Heart right ventricle (tissue), 16 donors: ENCODE measurements around the gene WDR26. TPM values are rescaled to one million over a fixed set of nuclear protein-coding genes. Genes with fewer than 3 reads are reported as not detected.
"Not testable (repeated sequence)": the region's sequence is repeated elsewhere in the genome, so short reads cannot be mapped to it uniquely, and the experiment has no call there.

Experiments used
- ATAC-seq, 8 donors: fragments of 200-7000 bp; cut with Tn5 transposase; one replicate each; pipeline ENCODE4 v1.9.1; 2020; ENCODE audit warnings: mild to moderate bottlenecking in 8 of 8, moderate library complexity in 8 of 8, moderate number of reproducible peaks in 1 of 8
- DNase-seq, 2 donors: peaks; one replicate each; pipeline ENCODE4 v3.0.0-alpha.2; 2020
- H3K27ac ChIP-seq, 10 donors: fragments of 200-600 bp; sonication (generic) in 2 of 10; one replicate each; pipeline versions ENCODE4 v1.5.0 to v1.8.0; 2020 to 2022; ENCODE audit warnings: mild to moderate bottlenecking in 3 of 10
- H3K27me3 ChIP-seq, 7 donors: fragments of 200-600 bp; one replicate each; pipeline ENCODE4 v1.8.0; 2021 to 2022; ENCODE audit warnings: mild to moderate bottlenecking in 2 of 7
- H3K36me3 ChIP-seq, 9 donors: fragments of 200-600 bp; sonication (generic) in 1 of 9; one replicate each; pipeline versions ENCODE4 v1.5.0 to v1.8.0; 2020 to 2022; ENCODE audit warnings: mild to moderate bottlenecking in 2 of 9
- H3K4me1 ChIP-seq, 9 donors: fragments of 200-600 bp; sonication (generic) in 1 of 9; one replicate each; pipeline versions ENCODE4 v1.5.0 to v1.8.0; 2020 to 2022; ENCODE audit warnings: mild to moderate bottlenecking in 4 of 9
- H3K4me3 ChIP-seq, 10 donors: fragments of 200-600 bp; sonication (generic) in 2 of 10; one replicate each; pipeline versions ENCODE4 v1.5.0 to v1.8.0; 2020 to 2022; ENCODE audit warnings: mild to moderate bottlenecking in 7 of 10, moderate library complexity in 2 of 10
- H3K9me3 ChIP-seq, 11 donors: fragments of 200-600 bp in 10 of 11; sonication (generic) in 2 of 11; one replicate each; pipeline versions ENCODE4 v1.5.0 to v1.8.0; 2013 to 2022; ENCODE audit warnings: mild to moderate bottlenecking in 2 of 11, control low read depth in 1 of 11, moderate library complexity in 1 of 11
- WGBS, 2 donors: extraction: QIAGEN DNeasy Blood & Tissue Kit; methylation state at CpG; one replicate each; pipeline ENCODE4 v1.1.7; 2013; ENCODE audit warnings: inconsistent platforms in 1 of 2; 5-methylcytosine and 5-hydroxymethylcytosine counted together
- intact Hi-C, 10 donors: fragments of 100-400 bp; cut with DNase I; formaldehyde crosslinking; loops; one replicate each; pipeline versions ENCODE4 v1.11.1 to v1.14.2; 2022
- polyA plus RNA-seq, 2 donors: library from polyadenylated mRNA; stranded (reverse); fragments of 200-250 nt; gene quantifications; one replicate each; pipeline ENCODE4 v1.2.3, GENCODE V29; 2013
- total RNA-seq, 10 donors: library from RNA; stranded (reverse); fragmentation: NEBNext Ultra II Directional in 3 of 10; extraction: Animal tissue kit (Norgen Biotek cat#: 25700) in 3 of 10; gene quantifications; one replicate each; pipeline versions ENCODE4 v1.2.1 to v1.2.4, GENCODE V29; 2021 to 2023
- TF ChIP-seq, protein P1 (sequence below), 9 donors: fragments of 200-600 bp; sonication (generic) in 2 of 9; IDR thresholded peaks; one replicate each; pipeline versions ENCODE4 v1.5.0 to v1.8.0; 2021 to 2022; ENCODE audit warnings: antibody characterized with exemption in 9 of 9, mild to moderate bottlenecking in 5 of 9, moderate library complexity in 1 of 9
- donor health status: Arrhythmogenic right ventricular cardiomyopathy.
- donor health status: ischemic (EF 13 %, LVEDD 7.1; RV severe dilation, severe dysfunction).
- donor health status: healthy with polysubstance abuse.
- donor health status: DM: no; HTN: yes; CAD: no.
- donor health status: DM: no; HTN: no; CAD: no.
- donor health status: ischemic (EF 25% LVEDD 6.9; RV normal size, moderate dysfunction).
- donor health status: ischemic (EF 25% LVEDD 5.7; RV mildly dilated, moderate dysfunction).
- donor health status: healthy.
- donor health status: DM: yes; HTN: yes; CAD: no.
- donor health status: Ischemic cardiomyopathy.
- donor health status: ischemic (EF 35%, LVEDD 5.7; RV mildly dilated, moderate dysfunction).
- donor health status: nonischemic (EF 11% LVEDD 7.7; RV severe dilation, severe dysfunction).
- donor health status: DM: yes; HTN: yes; CAD: no.
- donor health status: PGD.
- donor health status: ischemic (EF 29% LVEDD 5.4; RV normal size, mild dysfunction).
- donor health status: nonischemic (EF 23%, LVEDD 6.1; RV moderate dilation, normal function).

WDR26 gene
- total and polyA plus RNA-seq, 12 donors, result 15.8 to 81.3 (median 69.3) TPM

DNA sequence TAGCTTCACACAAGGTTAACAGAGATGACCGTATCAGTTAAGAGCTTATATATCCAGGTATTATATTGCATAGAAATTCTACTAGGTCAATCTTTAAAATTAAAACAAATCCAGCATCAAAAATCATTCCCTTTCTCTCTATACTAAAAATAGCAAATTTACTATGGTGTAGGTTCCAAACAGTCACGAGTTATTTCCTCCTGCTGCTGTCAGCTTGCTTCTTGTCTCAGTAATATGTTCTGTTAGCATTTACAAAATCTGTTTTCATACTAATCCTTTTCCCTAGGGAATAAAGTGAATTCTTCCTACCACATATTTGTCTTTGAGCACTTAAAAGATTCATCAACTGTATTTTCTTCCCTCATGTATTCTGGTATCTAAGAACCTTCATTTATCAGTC is 2.5 kb downstream of the WDR26 start:
- WGBS, 2 donors, result 10 to 13% methylated on average over 2 of the region's 2 CpGs
- peaks cover 0 to 42% (median 0%) of the 10 kb centered on the region in 9 donors for H3K36me3 ChIP-seq
- TF ChIP-seq, protein P1, sequence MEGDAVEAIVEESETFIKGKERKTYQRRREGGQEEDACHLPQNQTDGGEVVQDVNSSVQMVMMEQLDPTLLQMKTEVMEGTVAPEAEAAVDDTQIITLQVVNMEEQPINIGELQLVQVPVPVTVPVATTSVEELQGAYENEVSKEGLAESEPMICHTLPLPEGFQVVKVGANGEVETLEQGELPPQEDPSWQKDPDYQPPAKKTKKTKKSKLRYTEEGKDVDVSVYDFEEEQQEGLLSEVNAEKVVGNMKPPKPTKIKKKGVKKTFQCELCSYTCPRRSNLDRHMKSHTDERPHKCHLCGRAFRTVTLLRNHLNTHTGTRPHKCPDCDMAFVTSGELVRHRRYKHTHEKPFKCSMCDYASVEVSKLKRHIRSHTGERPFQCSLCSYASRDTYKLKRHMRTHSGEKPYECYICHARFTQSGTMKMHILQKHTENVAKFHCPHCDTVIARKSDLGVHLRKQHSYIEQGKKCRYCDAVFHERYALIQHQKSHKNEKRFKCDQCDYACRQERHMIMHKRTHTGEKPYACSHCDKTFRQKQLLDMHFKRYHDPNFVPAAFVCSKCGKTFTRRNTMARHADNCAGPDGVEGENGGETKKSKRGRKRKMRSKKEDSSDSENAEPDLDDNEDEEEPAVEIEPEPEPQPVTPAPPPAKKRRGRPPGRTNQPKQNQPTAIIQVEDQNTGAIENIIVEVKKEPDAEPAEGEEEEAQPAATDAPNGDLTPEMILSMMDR (IDR thresholded peaks at IDR 0.05), result no peak
- ATAC-seq (peak in 1 of 8 donors; percentile 30), DNase-seq (no peak)
- H3K27ac ChIP-seq, result peak overlapping the region; percentile 89 to 98 (median 97)
- intact Hi-C loops, result loop anchor here in 1 of 10 donors (5.0 to 10.0 kb wide), 2 partner anchors 45 to 247 kb away; partner anchors contain the start of gene DEGS1
- no peaks in the 10 kb centered on the region for H3K9me3 ChIP-seq
- no peaks in the 10 kb centered on the region for H3K27me3 ChIP-seq
- H3K4me1 ChIP-seq, result peaks cover 17 to 71% (median 62%) of the 10 kb centered on the region in 9 donors
- peak overlapping the region in 9 of 10 donors; percentile 85 to 97 (median 88) for H3K4me3 ChIP-seq

- WGBS, 2 donors, result 5 to 9% methylated on average over 2 of the region's 2 CpGs
- H3K27me3 ChIP-seq, result no peaks in the 10 kb centered on the region
- H3K36me3 ChIP-seq, result peaks cover 0 to 46% (median 0%) of the 10 kb centered on the region in 9 donors
- no peaks in the 10 kb centered on the region for H3K9me3 ChIP-seq
- intact Hi-C loops, result loop anchor here in 1 of 10 donors (5.0 to 10.0 kb wide), 2 partner anchors 44 to 247 kb away; partner anchors contain the start of gene DEGS1
- H3K4me3 ChIP-seq, result peak overlapping the region in 9 of 10 donors; percentile 85 to 97 (median 88)
- H3K4me1 ChIP-seq, result peaks cover 17 to 75% (median 64%) of the 10 kb centered on the region in 9 donors
- peak overlapping the region in 8 of 10 donors; percentile 14 to 98 (median 97) for H3K27ac ChIP-seq
- no peak for ATAC-seq
- TF ChIP-seq, protein P1 (IDR thresholded peaks at IDR 0.05), result no peak
- DNase-seq, result no peak
Observed at GRCh38 chr1:224431726-224432125, 2.9 kb downstream of the WDR26 start.

DNA sequence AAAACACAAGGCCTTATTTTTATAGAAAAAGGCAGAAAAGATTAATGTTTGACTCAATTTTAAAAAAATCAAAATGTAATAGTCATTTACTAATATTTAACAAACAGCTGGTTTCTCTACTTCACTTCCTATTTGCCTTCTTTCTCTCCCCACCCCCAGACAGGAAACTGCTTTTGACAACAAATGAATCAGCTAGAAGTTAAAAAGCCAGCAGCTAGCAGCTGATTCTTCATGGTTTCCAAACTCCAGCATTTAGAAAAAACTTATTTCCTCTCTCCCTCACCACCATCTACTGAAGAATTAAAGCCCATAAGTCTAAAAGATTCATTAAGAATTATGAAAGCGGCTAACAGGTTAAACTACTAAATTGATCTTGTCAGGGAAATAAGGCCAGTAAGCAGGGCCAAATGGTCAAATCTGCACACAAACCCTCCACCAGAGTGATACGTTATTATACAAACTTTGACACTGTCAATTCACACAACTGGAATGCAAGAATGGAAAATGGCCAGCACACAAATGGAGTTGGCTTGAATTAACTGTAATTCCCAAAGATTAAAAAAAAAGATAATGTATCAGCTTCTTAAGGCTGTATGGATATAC is 4.0 kb downstream of the WDR26 start:
- Histone ChIP-seq H3K27me3 (no peaks in the 10 kb centered on the region), H3K27ac (peak overlapping the region in 7 of 10 donors; percentile 50 to 98 (median 97)), H3K4me1 (peaks cover 16 to 69% (median 57%) of the 10 kb centered on the region in 9 donors), H3K4me3 (peak overlapping the region in 6 of 10 donors; percentile 10 to 97 (median 88)), H3K36me3 (peaks cover 0 to 58% (median 1%) of the 10 kb centered on the region in 9 donors), H3K9me3 (no peaks in the 10 kb centered on the region)
- DNase-seq, result peak in 1 of 2 donors; percentile 47
- intact Hi-C loops, result loop anchor here in 1 of 10 donors (5.0 to 10.0 kb wide), 2 partner anchors 43 to 246 kb away; partner anchors contain the start of gene DEGS1
- ATAC-seq, result no peak
- 25 to 29% methylated on average over 2 of the region's 2 CpGs for WGBS, 2 donors
- TF ChIP-seq, protein P1 (IDR thresholded peaks at IDR 0.05), result no peak

GRCh38 chr1:224429616-224430326 is 4.8 kb downstream of the WDR26 start:
- intact Hi-C loops, result loop anchor here in 1 of 10 donors (5.0 to 10.0 kb wide), 2 partner anchors 42 to 245 kb away; partner anchors contain the start of gene DEGS1
- no peaks in the 10 kb centered on the region for H3K9me3 ChIP-seq
- DNase-seq (no peak), ATAC-seq (no peak)
- peaks cover 15 to 71% (median 51%) of the 10 kb centered on the region in 9 donors for H3K4me1 ChIP-seq
- H3K27ac ChIP-seq, result peak overlapping the region in 6 of 10 donors; percentile 50 to 98 (median 97)
- H3K27me3 ChIP-seq, result no peaks in the 10 kb centered on the region
- peak overlapping the region in 1 of 10 donors; percentile 88 for H3K4me3 ChIP-seq
- 83 to 86% methylated on average over 3 of the region's 3 CpGs for WGBS, 2 donors
- TF ChIP-seq, protein P1 (IDR thresholded peaks at IDR 0.05), result no peak
- H3K36me3 ChIP-seq, result peaks cover 0 to 66% (median 3%) of the 10 kb centered on the region in 9 donors

GRCh38 chr1:224428713-224429112 is 5.9 kb downstream of the WDR26 start:
- H3K27me3 ChIP-seq, intact Hi-C loops, H3K4me3 ChIP-seq, H3K9me3 ChIP-seq, ATAC-seq, DNase-seq, H3K27ac ChIP-seq: not testable (repeated sequence)
- Histone ChIP-seq H3K4me1 (peaks cover 15 to 71% (median 51%) of the 10 kb centered on the region in 9 donors), H3K36me3 (peaks cover 0 to 76% (median 12%) of the 10 kb centered on the region in 9 donors)
- WGBS, 2 donors, result 96 to 98% methylated on average over 7 of the region's 7 CpGs
